PC-9 (cell line): Measurements from ENCODE around the gene CDK17.

Experiments
- EZH2 ChIP-seq: fragments of 200-600 bp; sonication (generic); IDR thresholded peaks from 2 replicates; pipeline ENCODE4 v1.8.0; 2017; ENCODE audit warnings: antibody characterized with exemption, low read depth
- TF ChIP-seq, protein P1 (sequence below): fragments of 200-600 bp; sonication (generic); conservative IDR thresholded peaks from 2 replicates; pipeline ENCODE4 v1.6.1; 2017; ENCODE audit warnings: mixed run types, antibody characterized with exemption, mild to moderate bottlenecking, moderate library complexity

DNA sequence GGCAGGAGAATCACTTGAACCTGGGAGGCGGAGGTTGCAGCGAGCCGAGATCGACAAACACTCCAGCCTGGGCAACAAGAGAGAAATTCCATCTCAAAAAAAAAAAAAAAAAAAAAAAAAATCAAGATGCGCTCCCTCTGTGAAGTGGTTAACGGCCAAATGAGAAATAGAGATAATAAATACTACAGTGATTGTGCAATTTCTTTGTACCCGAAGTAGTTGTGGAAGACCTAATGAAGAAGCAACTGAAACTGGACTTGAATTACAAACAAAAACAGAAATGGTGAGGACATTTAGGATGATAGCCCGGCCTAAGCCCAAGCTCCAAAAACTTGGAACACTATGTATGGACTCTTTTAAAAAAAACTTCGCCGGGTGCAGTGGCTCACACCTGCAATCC, 44.2 kb upstream of the CDK17 start:
- TF ChIP-seq, protein P1, sequence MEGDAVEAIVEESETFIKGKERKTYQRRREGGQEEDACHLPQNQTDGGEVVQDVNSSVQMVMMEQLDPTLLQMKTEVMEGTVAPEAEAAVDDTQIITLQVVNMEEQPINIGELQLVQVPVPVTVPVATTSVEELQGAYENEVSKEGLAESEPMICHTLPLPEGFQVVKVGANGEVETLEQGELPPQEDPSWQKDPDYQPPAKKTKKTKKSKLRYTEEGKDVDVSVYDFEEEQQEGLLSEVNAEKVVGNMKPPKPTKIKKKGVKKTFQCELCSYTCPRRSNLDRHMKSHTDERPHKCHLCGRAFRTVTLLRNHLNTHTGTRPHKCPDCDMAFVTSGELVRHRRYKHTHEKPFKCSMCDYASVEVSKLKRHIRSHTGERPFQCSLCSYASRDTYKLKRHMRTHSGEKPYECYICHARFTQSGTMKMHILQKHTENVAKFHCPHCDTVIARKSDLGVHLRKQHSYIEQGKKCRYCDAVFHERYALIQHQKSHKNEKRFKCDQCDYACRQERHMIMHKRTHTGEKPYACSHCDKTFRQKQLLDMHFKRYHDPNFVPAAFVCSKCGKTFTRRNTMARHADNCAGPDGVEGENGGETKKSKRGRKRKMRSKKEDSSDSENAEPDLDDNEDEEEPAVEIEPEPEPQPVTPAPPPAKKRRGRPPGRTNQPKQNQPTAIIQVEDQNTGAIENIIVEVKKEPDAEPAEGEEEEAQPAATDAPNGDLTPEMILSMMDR: no peak
- no peak for TF ChIP-seq EZH2
